Activated T-helper 2 cell treated with anti-CD3 and anti-CD28 coated beads, Interferon-gamma antibody, Interleukin-2, Interleukin-4, amounts not matched to agents 10 μg/mL and 5 μg/mL and 100 μg/mL, durations not matched to agents 14 hours and 24 hours and 36 hours (primary cell): ENCODE measurements around the gene BABAM2. TPM values are rescaled to one million over a fixed set of nuclear protein-coding genes. Genes with fewer than 3 reads are reported as not detected.

Source experiments
- DNase-seq: peaks from one replicate; pipeline ENCODE4 v3.0.0; 2021; ENCODE audit warnings: low spot score
- H3K27ac Mint-ChIP-seq: one replicate; pipeline ENCODE4 v1.8.0; 2021; ENCODE audit warnings: mixed read lengths
- H3K27me3 Mint-ChIP-seq: one replicate; pipeline ENCODE4 v1.8.0; 2021; ENCODE audit warnings: low read depth, mixed read lengths
- H3K36me3 Mint-ChIP-seq: one replicate; pipeline ENCODE4 v1.8.0; 2021; ENCODE audit warnings: low read depth, mixed read lengths
- H3K4me1 Mint-ChIP-seq: one replicate; pipeline ENCODE4 v1.8.0; 2021; ENCODE audit warnings: low read depth, mixed read lengths
- H3K4me3 Mint-ChIP-seq: one replicate; pipeline ENCODE4 v1.8.0; 2021; ENCODE audit warnings: low read depth, mild to moderate bottlenecking, moderate library complexity, mixed read lengths
- H3K9me3 Mint-ChIP-seq: one replicate; pipeline ENCODE4 v1.8.0; 2021; ENCODE audit warnings: mixed read lengths
- intact Hi-C: fragments of 100-400 bp; cut with micrococcal nuclease; formaldehyde crosslinking; loops from one replicate; pipeline ENCODE4 v1.15.1; 2023
- total RNA-seq: library from RNA; stranded (reverse); gene quantifications from 2 replicates; pipeline ENCODE4 v1.2.3, GENCODE V29; 2022

Gene BABAM2
- total RNA-seq, 1 donor from 2014 or later, result 49.0 TPM

- no peaks in the 10 kb centered on the region for H3K4me1 Mint-ChIP-seq
- H3K27me3 Mint-ChIP-seq, result no peaks in the 10 kb centered on the region
- no peaks in the 10 kb centered on the region for H3K36me3 Mint-ChIP-seq
- no peak overlapping the region for H3K27ac Mint-ChIP-seq
- H3K9me3 Mint-ChIP-seq, result no peaks in the 10 kb centered on the region
- H3K4me3 Mint-ChIP-seq, result no peak overlapping the region
- no peak for DNase-seq
- intact Hi-C loops, result no loop called here
Observed at GRCh38 chr2:28338046-28338817, 447.7 kb downstream of the BABAM2 start.

DNA sequence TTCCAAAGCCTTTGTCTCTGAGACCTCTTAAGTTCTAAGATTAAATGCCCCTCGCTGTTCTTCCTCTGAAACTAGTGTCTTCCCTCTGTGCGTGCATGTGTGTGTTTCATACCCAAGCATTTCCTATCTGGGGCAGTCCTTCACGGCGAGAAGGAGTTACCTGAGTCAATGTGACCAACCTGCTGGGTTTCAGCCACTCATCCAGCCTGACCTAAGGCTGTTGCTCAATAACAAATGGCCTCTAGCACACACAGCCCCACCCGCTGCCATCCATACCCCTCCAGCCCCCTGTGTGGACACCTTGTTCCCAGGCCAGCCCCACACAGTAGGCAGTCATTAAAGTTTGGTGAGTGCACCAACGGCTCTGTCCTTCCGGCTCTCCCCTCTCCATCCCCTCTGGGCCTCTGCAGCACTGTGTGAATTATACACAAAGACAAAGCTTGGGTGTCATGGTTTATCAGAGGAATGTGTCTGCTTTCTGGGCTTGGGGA is 448.3 kb downstream of the BABAM2 start:
- H3K27me3 Mint-ChIP-seq, result no peaks in the 10 kb centered on the region
- H3K4me1 Mint-ChIP-seq, result no peaks in the 10 kb centered on the region
- no peak overlapping the region for H3K27ac Mint-ChIP-seq

DNA sequence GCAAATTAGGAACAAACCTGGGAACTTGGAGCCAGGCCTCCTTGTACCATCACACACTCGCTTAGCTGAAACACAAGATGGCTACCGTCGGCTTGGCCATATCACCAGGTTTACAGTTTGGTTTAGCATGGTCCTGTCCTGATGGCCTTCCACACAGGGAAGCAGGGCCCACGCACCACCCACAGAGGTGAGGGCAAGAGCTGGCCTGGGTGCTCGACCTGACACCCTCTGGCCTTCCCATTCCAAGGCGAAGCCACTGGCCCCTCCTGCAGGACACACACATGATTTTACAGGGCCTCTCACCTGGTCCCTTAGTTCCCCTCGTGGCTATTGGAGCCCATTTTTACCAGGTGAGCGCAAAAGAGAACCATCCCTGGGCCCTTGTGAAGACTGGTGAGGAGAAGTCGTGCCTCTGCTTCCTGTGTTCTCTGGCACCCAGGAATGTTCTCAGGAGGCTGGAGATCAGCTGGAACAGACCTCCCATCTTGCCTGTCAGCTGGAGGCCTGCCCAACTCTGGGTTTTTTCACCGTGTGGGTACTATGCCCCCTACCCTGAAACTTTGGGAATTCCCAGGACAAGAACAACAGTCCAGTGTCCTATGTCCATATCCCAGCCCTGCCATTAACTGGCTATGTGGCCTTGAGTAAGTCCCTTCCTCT is 449.1 kb downstream of the BABAM2 start:
- intact Hi-C loops, result no loop called here
- no peaks in the 10 kb centered on the region for H3K9me3 Mint-ChIP-seq
- no peak for DNase-seq
- H3K4me3 Mint-ChIP-seq, result no peak overlapping the region
- no peak overlapping the region for H3K27ac Mint-ChIP-seq
- H3K27me3 Mint-ChIP-seq, result no peaks in the 10 kb centered on the region
- no peaks in the 10 kb centered on the region for H3K4me1 Mint-ChIP-seq
- no peaks in the 10 kb centered on the region for H3K36me3 Mint-ChIP-seq

More for the DNA sequence above, 448.3 kb downstream of the BABAM2 start:
- intact Hi-C loops, result no loop called here
- Mint-ChIP-seq H3K9me3 (no peaks in the 10 kb centered on the region), H3K36me3 (no peaks in the 10 kb centered on the region), H3K4me3 (no peak overlapping the region)
- DNase-seq, result no peak

- no peaks in the 10 kb centered on the region for H3K4me1 Mint-ChIP-seq
- no peaks in the 10 kb centered on the region for H3K36me3 Mint-ChIP-seq
- DNase-seq, result no peak
- no peaks in the 10 kb centered on the region for H3K27me3 Mint-ChIP-seq
- no peak overlapping the region for H3K27ac Mint-ChIP-seq
- no peak overlapping the region for H3K4me3 Mint-ChIP-seq
- intact Hi-C loops, result no loop called here
- no peaks in the 10 kb centered on the region for H3K9me3 Mint-ChIP-seq
Observed at GRCh38 chr2:28340312-28341202, 450.0 kb downstream of the BABAM2 start.

GRCh38 chr2:28341208-28341891 is 450.8 kb downstream of the BABAM2 start:
- Mint-ChIP-seq H3K36me3 (no peaks in the 10 kb centered on the region), H3K27me3 (no peaks in the 10 kb centered on the region), H3K27ac (no peak overlapping the region), H3K9me3 (no peaks in the 10 kb centered on the region), H3K4me1 (no peaks in the 10 kb centered on the region), H3K4me3 (no peak overlapping the region)
- DNase-seq, result no peak
- intact Hi-C loops, result no loop called here

DNA sequence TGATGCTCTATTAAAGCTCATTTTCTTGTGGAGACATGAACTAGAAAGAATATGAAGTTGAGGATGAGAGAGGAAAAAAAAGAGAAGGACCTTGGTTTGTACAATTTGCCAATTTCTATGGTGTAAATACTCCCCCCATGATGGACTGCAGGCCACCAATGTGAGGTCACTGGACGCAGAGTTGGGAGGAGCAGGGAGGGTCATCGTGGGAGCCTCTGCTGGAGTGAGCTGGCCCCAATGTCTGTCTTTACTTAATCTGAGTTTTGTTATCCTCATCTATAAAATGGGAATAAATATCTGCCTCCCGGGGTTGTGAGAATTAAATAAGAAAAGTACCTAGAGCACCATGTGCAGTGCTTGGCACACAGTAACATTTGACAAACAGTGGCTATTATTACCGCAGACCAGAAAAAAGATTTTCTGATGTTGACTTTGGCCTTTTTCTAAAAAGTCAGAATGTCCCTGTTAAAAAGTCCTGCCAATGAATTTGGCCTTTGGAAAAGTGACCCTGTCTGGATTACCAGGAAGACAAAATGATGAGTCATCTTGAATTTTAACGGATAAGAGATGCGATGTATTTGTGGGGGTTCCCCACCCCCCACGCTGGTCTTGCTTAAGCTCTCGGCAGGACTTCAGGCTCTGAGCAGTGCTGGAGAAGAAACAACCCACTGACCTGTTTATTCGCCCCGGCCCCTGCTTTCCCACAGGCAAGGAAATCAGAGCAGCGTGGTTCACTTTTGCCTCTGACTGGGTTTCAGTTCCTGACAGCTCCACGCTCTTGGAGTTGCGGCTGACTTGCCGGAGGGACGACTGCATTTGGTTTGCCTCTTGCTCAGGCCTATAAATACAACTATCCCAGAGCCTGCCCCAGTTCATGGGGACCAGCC is 451.8 kb downstream of the BABAM2 start:
- no peak overlapping the region for H3K27ac Mint-ChIP-seq
- no peaks in the 10 kb centered on the region for H3K9me3 Mint-ChIP-seq
- DNase-seq, result no peak
- intact Hi-C loops, result no loop called here
- no peaks in the 10 kb centered on the region for H3K27me3 Mint-ChIP-seq
- peaks cover 2% of the 10 kb centered on the region for H3K4me1 Mint-ChIP-seq
- H3K36me3 Mint-ChIP-seq, result no peaks in the 10 kb centered on the region
- H3K4me3 Mint-ChIP-seq, result no peak overlapping the region

GRCh38 chr2:28343184-28343942 is 452.8 kb downstream of the BABAM2 start:
- no peaks in the 10 kb centered on the region for H3K36me3 Mint-ChIP-seq
- H3K27me3 Mint-ChIP-seq, result no peaks in the 10 kb centered on the region
- no peak overlapping the region for H3K27ac Mint-ChIP-seq
- intact Hi-C loops, result no loop called here
- H3K9me3 Mint-ChIP-seq, result no peaks in the 10 kb centered on the region
- no peak overlapping the region for H3K4me3 Mint-ChIP-seq
- H3K4me1 Mint-ChIP-seq, result peaks cover 10% of the 10 kb centered on the region
- DNase-seq, result no peak

DNA sequence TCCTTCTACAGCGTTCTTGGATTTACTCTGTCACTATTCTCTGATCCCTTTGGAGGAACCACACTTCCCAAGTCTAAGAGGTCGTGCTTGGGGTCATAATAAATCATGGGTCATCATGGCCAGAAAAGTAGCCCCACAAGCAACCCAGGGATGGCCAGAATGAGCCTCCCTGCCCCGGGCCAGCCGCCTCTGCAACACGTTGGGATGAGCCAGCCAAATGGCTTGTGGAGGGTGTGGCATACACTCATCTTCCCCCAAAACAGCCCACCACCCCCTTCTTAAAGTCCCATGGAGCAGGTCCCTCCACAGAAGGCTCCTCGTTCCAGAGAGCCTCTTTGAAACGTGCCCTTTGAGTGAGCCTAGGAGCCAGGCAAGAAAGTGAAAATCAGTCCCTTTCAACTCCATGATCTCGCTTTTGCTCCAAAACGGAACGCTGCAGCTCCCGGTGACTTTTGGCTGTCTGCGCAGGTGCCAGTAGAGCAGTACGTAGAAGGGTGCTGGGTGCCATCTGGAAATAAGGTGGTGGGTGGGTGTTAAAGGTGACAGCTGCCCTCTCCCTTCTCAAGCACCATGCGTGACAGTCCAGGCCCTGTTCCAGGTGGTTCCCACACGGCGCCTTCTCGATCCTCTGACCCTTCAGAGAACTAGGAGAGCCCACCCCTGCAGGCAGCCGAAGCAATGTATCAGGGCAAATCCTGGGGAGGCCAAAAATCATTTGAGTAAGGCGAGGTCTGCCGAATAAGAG is 453.6 kb downstream of the BABAM2 start:
- intact Hi-C loops, result no loop called here
- no peak for DNase-seq
- H3K4me1 Mint-ChIP-seq, result peaks cover 16% of the 10 kb centered on the region
- no peaks in the 10 kb centered on the region for H3K27me3 Mint-ChIP-seq
- no peak overlapping the region for H3K4me3 Mint-ChIP-seq
- H3K27ac Mint-ChIP-seq, result no peak overlapping the region
- no peaks in the 10 kb centered on the region for H3K9me3 Mint-ChIP-seq
- H3K36me3 Mint-ChIP-seq, result no peaks in the 10 kb centered on the region

- H3K9me3 Mint-ChIP-seq, result no peaks in the 10 kb centered on the region
- intact Hi-C loops, result no loop called here
- DNase-seq, result no peak
Observed at GRCh38 chr2:28344756-28345373, 454.3 kb downstream of the BABAM2 start.

GRCh38 chr2:28345619-28346018 is 455.1 kb downstream of the BABAM2 start:
- Mint-ChIP-seq H3K4me1 (peaks cover 18% of the 10 kb centered on the region), H3K27me3 (no peaks in the 10 kb centered on the region), H3K4me3 (no peak overlapping the region), H3K9me3 (no peaks in the 10 kb centered on the region), H3K27ac (no peak overlapping the region), H3K36me3 (no peaks in the 10 kb centered on the region)
- intact Hi-C loops, result no loop called here
- DNase-seq, result no peak

More at GRCh38 chr2:28344756-28345373, 454.3 kb downstream of the BABAM2 start:
- Mint-ChIP-seq H3K27me3 (no peaks in the 10 kb centered on the region), H3K4me3 (no peak overlapping the region), H3K27ac (no peak overlapping the region), H3K4me1 (peaks cover 18% of the 10 kb centered on the region), H3K36me3 (no peaks in the 10 kb centered on the region)
